ELF-1 (cell line): ENCODE data around the gene EYS.
A peak's percentile ranks its signal among the peaks of the same experiment; 100 is the strongest.

Experiments used
- DNase-seq: peaks from one replicate; pipeline ENCODE4 v3.0.0-alpha.2; 2016; ENCODE audit warnings: low read depth, low spot score

EYS gene

DNA sequence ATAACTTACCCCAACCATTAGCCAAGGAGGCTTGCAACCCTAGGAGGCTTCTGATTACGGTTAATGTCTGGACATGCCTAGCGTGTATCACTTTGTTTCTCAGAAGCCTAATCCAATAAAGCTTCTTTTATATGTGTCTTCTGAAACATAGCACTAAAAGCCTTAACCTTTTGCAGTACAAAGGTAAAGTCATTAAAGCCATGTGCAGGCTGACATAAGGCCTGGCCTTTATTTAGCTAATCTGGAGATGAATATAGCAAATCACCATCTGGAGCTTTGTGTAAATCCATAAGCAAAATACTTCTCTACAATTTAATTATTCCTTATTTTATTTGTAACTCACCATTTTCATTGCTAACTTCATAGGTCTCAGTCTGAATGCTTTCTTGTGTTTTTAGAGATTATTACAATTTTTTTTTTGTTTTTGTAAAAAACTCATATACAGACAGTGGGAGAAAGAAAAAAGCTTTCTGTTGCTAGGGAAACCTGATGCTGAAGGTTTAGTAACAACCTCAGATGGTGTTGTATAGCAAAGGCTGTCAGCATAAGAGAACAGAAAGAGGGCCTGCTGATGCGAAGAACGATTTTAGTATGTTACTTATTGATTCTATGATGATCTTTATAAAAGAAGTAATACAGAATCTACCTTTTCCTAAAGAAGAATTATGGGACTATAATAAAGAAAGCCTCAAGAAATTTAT is at the start of gene EYS:
Gene EYS, minus strand, starts transcription at position 101 of the 701 bp plus-strand sequence. CDS start 211,816 bp downstream, outside the sequence.
- no peak for DNase-seq

GRCh38 chr6:65746302-65746701 is 39.3 kb upstream of the EYS start:
- DNase-seq = no peak

DNA sequence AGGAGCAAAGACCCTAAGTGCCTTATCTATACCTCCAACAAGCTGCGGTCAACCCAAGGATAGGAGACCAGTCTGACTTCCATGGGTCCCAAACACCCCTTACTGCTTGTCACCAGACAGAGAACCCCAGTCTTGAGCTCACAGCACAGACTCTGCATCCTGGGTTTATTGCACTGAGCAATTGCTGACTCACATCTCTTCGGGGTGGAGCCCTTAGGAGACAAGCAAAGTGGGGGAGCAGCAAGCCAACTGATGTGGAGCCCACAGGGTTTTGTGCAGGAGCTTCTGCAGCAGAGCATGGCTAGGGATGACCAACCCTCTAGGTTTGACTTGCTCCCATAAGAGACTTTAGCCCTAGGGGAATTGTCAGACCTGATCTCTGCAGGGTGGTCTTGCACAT is 38.6 kb upstream of the EYS start:
- no peak for DNase-seq

GRCh38 chr6:65728879-65729479 is 22.0 kb upstream of the EYS start:
- DNase-seq = no peak

GRCh38 chr6:65719101-65719500 is 12.1 kb upstream of the EYS start:
- no peak for DNase-seq

- no peak for DNase-seq
Observed at GRCh38 chr6:65711531-65711930, 4.5 kb upstream of the EYS start.

GRCh38 chr6:65709099-65709830 is 2.2 kb upstream of the EYS start:
- no peak for DNase-seq

DNA sequence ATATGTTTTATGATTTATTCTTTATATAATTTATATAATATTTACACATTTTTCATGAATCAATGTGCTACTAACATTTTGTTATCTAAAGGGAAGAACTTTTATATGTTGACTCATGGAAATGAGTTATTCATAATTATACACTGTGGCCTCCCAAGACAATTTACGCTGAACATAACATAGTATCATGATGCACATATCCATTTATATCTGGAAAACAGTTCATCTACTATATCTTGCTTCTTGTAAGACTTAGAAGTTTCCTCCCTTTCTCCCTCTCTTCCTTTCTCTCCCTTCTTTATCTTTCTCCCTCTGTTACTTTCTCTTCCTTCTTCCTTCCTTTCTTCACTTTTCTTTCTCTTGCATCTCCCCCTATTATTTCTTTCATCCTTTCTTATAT is 1.1 kb upstream of the EYS start:
- no peak for DNase-seq

- no peak for DNase-seq
Observed at GRCh38 chr6:65706436-65706835, 590 bp downstream of the EYS start.

GRCh38 chr6:65701325-65701724 is 5.7 kb downstream of the EYS start:
- DNase-seq = no peak

GRCh38 chr6:65700561-65700960 is 6.5 kb downstream of the EYS start:
- DNase-seq = no peak

- no peak for DNase-seq
Observed at GRCh38 chr6:65692109-65692508, 14.9 kb downstream of the EYS start.

DNA sequence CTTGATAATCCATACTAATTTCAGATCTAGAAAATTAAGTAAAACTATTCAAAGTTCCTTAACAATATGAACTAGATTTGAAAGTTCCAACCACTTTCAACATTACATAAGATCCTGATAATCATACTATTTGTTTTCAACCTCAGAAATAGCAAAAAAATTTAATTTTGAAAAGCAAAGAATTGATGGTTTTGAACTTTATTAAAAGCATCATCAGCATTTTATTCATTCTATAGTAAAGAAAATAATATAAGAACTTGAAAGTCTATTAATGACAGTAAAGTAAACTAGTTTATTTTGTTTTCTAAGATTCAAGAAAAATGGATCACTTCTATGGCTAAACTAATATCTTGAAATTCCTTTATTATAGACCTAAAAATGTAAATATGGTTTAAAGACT is 26.8 kb downstream of the EYS start:
- DNase-seq = no peak

DNA sequence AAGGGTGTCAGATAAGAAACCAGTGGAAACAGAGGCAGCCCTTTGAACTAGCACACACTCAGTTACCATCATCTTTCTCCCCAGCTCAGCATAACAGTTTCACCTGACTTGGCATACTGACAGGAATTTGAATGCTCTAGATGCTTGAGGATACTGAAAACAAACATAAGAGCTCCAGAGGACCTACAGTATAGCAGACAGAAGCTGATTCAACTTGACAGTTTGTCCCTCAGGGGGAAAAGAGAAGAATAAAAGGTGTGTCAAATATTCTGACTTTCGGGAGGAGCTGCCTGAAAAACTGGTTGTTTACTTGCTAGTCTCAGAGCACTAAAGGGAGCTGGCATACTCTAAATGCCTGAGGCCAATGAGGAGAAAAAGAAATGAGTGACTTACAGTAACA is 35.1 kb downstream of the EYS start:
- peak; percentile 71 for DNase-seq

DNA sequence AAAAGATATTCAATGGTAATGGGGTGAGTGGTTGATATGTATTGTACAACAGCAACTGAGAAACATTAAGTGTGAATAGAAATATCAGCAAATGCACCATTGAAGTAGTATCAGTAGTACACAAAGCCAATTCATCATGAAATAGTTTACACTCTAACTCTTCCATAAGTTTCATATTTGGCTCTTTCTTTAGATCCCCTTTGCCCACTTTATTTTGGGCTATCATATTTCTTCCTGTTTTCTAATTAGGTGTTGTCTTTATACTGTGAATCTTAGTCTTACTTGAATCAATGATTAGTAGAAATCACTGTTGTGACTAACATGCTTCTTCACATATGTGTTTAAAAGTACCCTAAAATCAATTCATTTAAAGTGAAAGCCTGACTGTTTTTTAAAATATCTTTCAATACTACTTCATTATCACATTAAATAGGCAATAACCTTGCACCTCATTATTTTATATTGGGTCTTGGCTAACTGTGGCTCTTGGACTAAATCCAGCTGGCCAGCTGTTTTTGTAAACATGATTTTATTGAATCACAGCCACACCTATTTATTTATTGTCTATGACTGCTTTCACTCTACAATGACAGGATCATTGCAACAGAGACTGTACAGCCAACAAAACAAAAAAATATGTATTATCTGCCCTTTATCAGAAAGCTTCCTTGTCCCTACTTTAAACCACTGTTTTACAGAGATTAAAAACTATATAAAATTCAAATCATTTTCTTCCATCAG is 38.9 kb downstream of the EYS start:
- no peak for DNase-seq

- no peak for DNase-seq
Observed at GRCh38 chr6:65650086-65650485, 56.9 kb downstream of the EYS start.

- no peak for DNase-seq
Observed at GRCh38 chr6:65649392-65649791, 57.6 kb downstream of the EYS start.

DNA sequence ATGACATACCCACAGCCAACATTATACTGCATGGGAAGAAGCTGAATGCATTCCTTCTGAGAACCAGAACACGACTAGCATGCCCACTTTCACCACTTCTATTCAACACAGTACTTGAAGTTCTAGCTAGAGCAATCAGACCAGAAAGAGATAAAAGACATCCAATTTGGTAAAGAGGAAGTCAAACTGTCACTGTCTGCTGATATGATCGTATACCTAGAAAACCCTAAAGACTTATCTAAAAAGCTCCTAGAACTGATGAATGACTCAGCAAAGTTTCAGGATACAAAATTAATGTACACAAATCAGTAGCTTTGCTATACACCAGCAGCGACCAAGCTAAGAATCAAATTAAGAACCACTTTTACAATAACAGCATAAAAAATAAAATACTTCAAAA is 60.5 kb downstream of the EYS start:
- no peak for DNase-seq

DNA sequence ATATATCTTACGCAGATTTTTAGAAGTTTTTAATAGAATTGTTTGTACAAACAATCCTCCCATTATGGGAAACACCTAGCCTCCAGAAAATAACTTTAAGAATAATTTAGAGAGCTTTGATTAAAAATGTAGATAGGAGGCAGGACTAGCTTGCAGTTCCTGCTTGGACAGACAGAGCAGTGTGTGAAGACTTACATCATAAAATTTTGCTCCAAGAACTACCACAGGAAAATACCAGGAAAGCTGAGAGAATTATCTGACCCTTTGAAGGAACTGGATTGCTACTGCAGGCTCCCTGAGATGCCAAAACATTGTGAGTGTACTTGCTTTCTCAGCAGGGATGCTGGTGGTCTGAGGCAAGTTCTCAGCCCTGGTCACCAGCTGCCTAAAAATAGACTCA is 64.2 kb downstream of the EYS start:
- no peak for DNase-seq

- DNase-seq = peak; percentile 67
Observed at GRCh38 chr6:65638047-65638831, 68.8 kb downstream of the EYS start.

DNA sequence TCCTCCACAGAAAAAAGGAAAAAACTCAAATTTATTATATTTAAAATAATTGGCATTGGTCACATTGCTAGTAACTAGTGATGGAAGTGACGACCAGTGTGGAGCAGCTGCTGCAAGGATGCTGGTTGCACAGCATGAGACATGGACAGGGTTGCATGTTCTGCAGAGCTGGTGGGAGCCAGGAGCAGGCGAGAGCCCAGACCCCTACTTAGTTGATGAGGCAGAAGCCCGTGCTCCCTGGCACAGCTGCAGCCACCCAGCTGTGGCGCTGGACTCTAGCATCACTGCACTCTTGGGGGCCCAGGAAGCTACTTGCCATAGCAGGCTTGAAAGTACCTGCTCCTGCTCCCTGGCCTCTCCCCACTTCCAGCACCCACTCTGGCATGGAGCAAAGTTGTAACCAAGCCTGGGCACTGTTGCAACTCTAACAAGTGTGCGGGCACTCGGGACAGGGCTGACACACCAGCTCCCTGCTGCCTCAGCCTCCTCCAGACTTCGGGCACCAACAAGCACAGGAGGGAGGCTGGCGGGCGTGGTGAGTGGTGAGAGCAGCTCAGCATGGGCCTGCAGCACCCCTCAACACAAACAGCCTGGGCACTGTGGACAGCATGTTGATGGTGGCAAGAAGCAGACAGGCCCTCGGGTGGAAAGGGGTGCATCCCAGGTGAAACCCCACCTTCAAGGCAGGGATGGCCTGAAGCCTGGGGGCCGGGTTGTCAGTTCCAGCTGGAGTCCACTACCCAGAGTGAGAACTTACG is 69.6 kb downstream of the EYS start:
- DNase-seq = no peak
